Measurements from ENCODE around the gene ATXN1. TPM values are rescaled to one million over a fixed set of nuclear protein-coding genes. Genes with fewer than 3 reads are reported as not detected.

The ATXN1 gene
- total RNA-seq, 1 experiment from 2014 or later: 13.4 TPM

- no peak for DNase-seq (ENCODE audit: low read depth, low spot score)
- in situ Hi-C loops (cut with HindIII; ENCODE audit: low pct_unique_long_range_greater_than_20kb, low sequenced_read_pairs): no loop called here
Measured at GRCh38 chr6:16482702-16483314, 278.5 kb downstream of the ATXN1 start.

- in situ Hi-C loops (cut with HindIII; ENCODE audit: low pct_unique_long_range_greater_than_20kb, low sequenced_read_pairs): no loop called here
Measured at GRCh38 chr6:16481697-16482399, 279.4 kb downstream of the ATXN1 start.

GRCh38 chr6:16480763-16481560, 280.3 kb downstream of the ATXN1 start:
- DNase-seq (ENCODE audit: low read depth, low spot score): no peak
- in situ Hi-C loops (cut with HindIII; ENCODE audit: low pct_unique_long_range_greater_than_20kb, low sequenced_read_pairs): no loop called here

More at GRCh38 chr6:16481697-16482399, 279.4 kb downstream of the ATXN1 start:
- DNase-seq (ENCODE audit: low read depth, low spot score): no peak

GRCh38 chr6:16477367-16478149, 283.7 kb downstream of the ATXN1 start:
- in situ Hi-C loops (cut with HindIII; ENCODE audit: low pct_unique_long_range_greater_than_20kb, low sequenced_read_pairs): no loop called here
- no peak for DNase-seq (ENCODE audit: low read depth, low spot score)

GRCh38 chr6:16476861-16477260, 284.4 kb downstream of the ATXN1 start:
- in situ Hi-C loops (cut with HindIII; ENCODE audit: low pct_unique_long_range_greater_than_20kb, low sequenced_read_pairs): no loop called here
- DNase-seq (ENCODE audit: low read depth, low spot score): no peak

- in situ Hi-C loops (cut with HindIII; ENCODE audit: low pct_unique_long_range_greater_than_20kb, low sequenced_read_pairs): no loop called here
- no peak for DNase-seq (ENCODE audit: low read depth, low spot score)
Measured at GRCh38 chr6:16475494-16475781, 285.8 kb downstream of the ATXN1 start.

GRCh38 chr6:16474772-16475493, 286.3 kb downstream of the ATXN1 start:
- in situ Hi-C loops (cut with HindIII; ENCODE audit: low pct_unique_long_range_greater_than_20kb, low sequenced_read_pairs): no loop called here
- DNase-seq (ENCODE audit: low read depth, low spot score): no peak

- in situ Hi-C loops (cut with HindIII; ENCODE audit: low pct_unique_long_range_greater_than_20kb, low sequenced_read_pairs): no loop called here
Measured at GRCh38 chr6:16473908-16474771, 287.1 kb downstream of the ATXN1 start.

GRCh38 chr6:16473184-16473907, 287.9 kb downstream of the ATXN1 start:
- in situ Hi-C loops (cut with HindIII; ENCODE audit: low pct_unique_long_range_greater_than_20kb, low sequenced_read_pairs): no loop called here
- no peak for DNase-seq (ENCODE audit: low read depth, low spot score)

More at GRCh38 chr6:16473908-16474771, 287.1 kb downstream of the ATXN1 start:
- DNase-seq (ENCODE audit: low read depth, low spot score): no peak

GRCh38 chr6:16472349-16473069, 288.8 kb downstream of the ATXN1 start:
- no peak for DNase-seq (ENCODE audit: low read depth, low spot score)
- in situ Hi-C loops (cut with HindIII; ENCODE audit: low pct_unique_long_range_greater_than_20kb, low sequenced_read_pairs): no loop called here

- no peak for DNase-seq (ENCODE audit: low read depth, low spot score)
- in situ Hi-C loops (cut with HindIII; ENCODE audit: low pct_unique_long_range_greater_than_20kb, low sequenced_read_pairs): no loop called here
Measured at GRCh38 chr6:16471910-16472297, 289.4 kb downstream of the ATXN1 start.

GRCh38 chr6:16471222-16471909, 289.9 kb downstream of the ATXN1 start:
- in situ Hi-C loops (cut with HindIII; ENCODE audit: low pct_unique_long_range_greater_than_20kb, low sequenced_read_pairs): no loop called here
- DNase-seq (ENCODE audit: low read depth, low spot score): no peak

- DNase-seq (ENCODE audit: low read depth, low spot score): no peak
- in situ Hi-C loops (cut with HindIII; ENCODE audit: low pct_unique_long_range_greater_than_20kb, low sequenced_read_pairs): no loop called here
Measured at GRCh38 chr6:16470502-16471221, 290.6 kb downstream of the ATXN1 start.

- no peak for DNase-seq (ENCODE audit: low read depth, low spot score)
- in situ Hi-C loops (cut with HindIII; ENCODE audit: low pct_unique_long_range_greater_than_20kb, low sequenced_read_pairs): no loop called here
Measured at GRCh38 chr6:16468991-16469615, 292.2 kb downstream of the ATXN1 start.
